Measurements from ENCODE around the gene DPP3.

DNA sequence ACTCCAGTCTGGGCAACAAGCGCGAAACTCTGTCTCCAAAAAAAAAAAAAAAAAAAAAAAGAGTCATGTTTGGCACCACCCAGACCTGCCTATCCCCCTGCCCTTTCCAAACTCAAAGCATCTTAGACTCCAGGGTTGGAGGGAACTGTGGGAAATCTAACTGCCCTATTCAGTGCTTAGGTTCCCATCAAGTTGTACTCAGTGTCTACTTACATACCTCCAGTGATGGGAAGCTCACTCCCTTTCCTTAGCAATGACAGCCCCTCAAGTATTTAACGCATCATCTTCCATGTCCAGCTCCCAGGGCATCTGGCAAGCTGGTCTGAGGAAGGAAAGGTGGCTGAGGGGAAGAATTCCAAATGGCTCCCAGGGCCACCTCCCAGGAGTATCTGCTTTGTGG, 69.5 kb downstream of the DPP3 start:
- TF ChIP-seq, protein P1, sequence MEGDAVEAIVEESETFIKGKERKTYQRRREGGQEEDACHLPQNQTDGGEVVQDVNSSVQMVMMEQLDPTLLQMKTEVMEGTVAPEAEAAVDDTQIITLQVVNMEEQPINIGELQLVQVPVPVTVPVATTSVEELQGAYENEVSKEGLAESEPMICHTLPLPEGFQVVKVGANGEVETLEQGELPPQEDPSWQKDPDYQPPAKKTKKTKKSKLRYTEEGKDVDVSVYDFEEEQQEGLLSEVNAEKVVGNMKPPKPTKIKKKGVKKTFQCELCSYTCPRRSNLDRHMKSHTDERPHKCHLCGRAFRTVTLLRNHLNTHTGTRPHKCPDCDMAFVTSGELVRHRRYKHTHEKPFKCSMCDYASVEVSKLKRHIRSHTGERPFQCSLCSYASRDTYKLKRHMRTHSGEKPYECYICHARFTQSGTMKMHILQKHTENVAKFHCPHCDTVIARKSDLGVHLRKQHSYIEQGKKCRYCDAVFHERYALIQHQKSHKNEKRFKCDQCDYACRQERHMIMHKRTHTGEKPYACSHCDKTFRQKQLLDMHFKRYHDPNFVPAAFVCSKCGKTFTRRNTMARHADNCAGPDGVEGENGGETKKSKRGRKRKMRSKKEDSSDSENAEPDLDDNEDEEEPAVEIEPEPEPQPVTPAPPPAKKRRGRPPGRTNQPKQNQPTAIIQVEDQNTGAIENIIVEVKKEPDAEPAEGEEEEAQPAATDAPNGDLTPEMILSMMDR (IDR thresholded peaks at IDR 0.05; ENCODE audit: insufficient read depth, low read depth, low read length) = no peak
- TF ChIP-seq EZH2 (IDR thresholded peaks at IDR 0.05; ENCODE audit: insufficient read depth, low read length) = no peak
